Smooth muscle cell (in vitro differentiated cells): Measurements from ENCODE around the gene ETNK2. TPM values are rescaled to one million over a fixed set of nuclear protein-coding genes. Genes with fewer than 3 reads are reported as not detected.
A peak's percentile ranks its signal among the peaks of the same experiment; 100 is the strongest.

Experiments
- DNase-seq: peaks from one replicate; lab custom pipeline; 2025; ENCODE audit not compliant: unreplicated experiment; lab: John Stamatoyannopoulos, UW
- H2AFZ ChIP-seq: fragments of 200-600 bp; sonication (generic); 2 replicates; pipeline ENCODE4 v1.6.0; 2016; ENCODE audit warnings: antibody characterized with exemption, low read depth, mild to moderate bottlenecking
- H3F3A ChIP-seq: fragments of 200-600 bp; sonication (generic); 2 replicates; pipeline ENCODE4 v1.6.0; 2017; ENCODE audit warnings: antibody characterized with exemption, low read depth
- H3K27ac ChIP-seq: fragments of 200-600 bp; sonication (generic); 2 replicates; pipeline ENCODE4 v1.5.1; 2016; ENCODE audit warnings: low read depth, mild to moderate bottlenecking
- H3K27me3 ChIP-seq: fragments of 200-600 bp; sonication (generic); 2 replicates; pipeline ENCODE4 v1.6.1; 2016; ENCODE audit warnings: low read depth, mild to moderate bottlenecking
- H3K36me3 ChIP-seq: fragments of 200-600 bp; sonication (generic); 2 replicates; pipeline ENCODE4 v1.5.1; 2016; ENCODE audit warnings: low read depth
- H3K4me1 ChIP-seq: fragments of 200-600 bp; sonication (generic); 2 replicates; pipeline ENCODE4 v1.5.1; 2016; ENCODE audit warnings: low read depth
- H3K4me2 ChIP-seq: fragments of 200-600 bp; sonication (generic); 2 replicates; pipeline ENCODE4 v1.6.0; 2016; ENCODE audit warnings: mild to moderate bottlenecking
- H3K4me3 ChIP-seq: fragments of 200-600 bp; sonication (generic); 2 replicates; pipeline ENCODE4 v1.5.1; 2016; ENCODE audit warnings: mild to moderate bottlenecking
- H3K79me2 ChIP-seq: fragments of 200-600 bp; sonication (generic); 2 replicates; pipeline ENCODE4 v1.6.0; 2016; ENCODE audit warnings: low read depth, mild to moderate bottlenecking
- H3K9ac ChIP-seq: fragments of 200-600 bp; sonication (generic); 2 replicates; pipeline ENCODE4 v1.6.0; 2016; ENCODE audit warnings: low read depth
- H3K9me3 ChIP-seq: fragments of 200-600 bp; sonication (generic); replicated peaks from 2 replicates; pipeline ENCODE4 v1.5.1; 2016; ENCODE audit warnings: low read depth
- H4K20me1 ChIP-seq: fragments of 200-600 bp; sonication (generic); 2 replicates; pipeline ENCODE4 v1.6.0; 2016; ENCODE audit warnings: low read depth
- CTCF ChIP-seq: fragments of 200-600 bp; sonication (generic); IDR thresholded peaks from 2 replicates; pipeline ENCODE4 v1.5.1; 2017; ENCODE audit warnings: borderline replicate concordance, mild to moderate bottlenecking, antibody characterized with exemption; ENCODE audit not compliant: insufficient read depth, poor library complexity, severe bottlenecking
- WGBS: methylation state at CpG from one replicate; pipeline ENCODE4 v1.1.7; 2016; ENCODE audit warnings: low lambda C conversion rate; 5-methylcytosine and 5-hydroxymethylcytosine counted together
- polyA plus RNA-seq: library from polyadenylated mRNA; unstranded; fragments of >200 nt; fragmentation: Nextera tagmentation; extraction: Ambion mirVana; gene quantifications from 2 replicates; pipeline ENCODE4 v1.2.1, GENCODE V29; 2016
- total RNA-seq: library from RNA; depleted of rRNA; stranded (reverse); fragments of >200 nt; gene quantifications from 2 replicates; pipeline ENCODE4 v1.2.3, GENCODE V29; 2014

ETNK2 gene
- total and polyA plus RNA-seq, 2 experiments from 2014 or later = 8.9 to 21.4 TPM

GRCh38 chr1:204169858-204170257 lies 18.0 kb upstream of the ETNK2 start:
- Histone ChIP-seq H3K27ac (no peak overlapping the region), H3K79me2 (no peaks in the 10 kb centered on the region), H3K9ac (no peak overlapping the region), H3K4me1 (no peaks in the 10 kb centered on the region), H3K9me3 (no peaks in the 10 kb centered on the region), H3K27me3 (peaks cover 3% of the 10 kb centered on the region), H2AFZ (no peak overlapping the region), H3K4me3 (no peak overlapping the region), H3K4me2 (no peak overlapping the region), H4K20me1 (no peaks in the 10 kb centered on the region), H3K36me3 (no peaks in the 10 kb centered on the region), H3F3A (peaks cover 5% of the 10 kb centered on the region)
- no peak for TF ChIP-seq CTCF
- no peak for DNase-seq
- 93% methylated on average over 4 of the region's 4 CpGs for WGBS

GRCh38 chr1:204167730-204168129 lies 15.9 kb upstream of the ETNK2 start:
- no peaks in the 10 kb centered on the region for H3K9me3 ChIP-seq
- no peaks in the 10 kb centered on the region for H3K36me3 ChIP-seq
- peaks cover 5% of the 10 kb centered on the region for H3F3A ChIP-seq
- no peak for TF ChIP-seq CTCF
- H3K79me2 ChIP-seq = no peaks in the 10 kb centered on the region
- no peak overlapping the region for H3K4me2 ChIP-seq
- H3K27me3 ChIP-seq = no peaks in the 10 kb centered on the region
- no peaks in the 10 kb centered on the region for H3K4me1 ChIP-seq
- H3K27ac ChIP-seq = no peak overlapping the region
- H4K20me1 ChIP-seq = no peaks in the 10 kb centered on the region
- H2AFZ ChIP-seq = no peak overlapping the region
- no peak overlapping the region for H3K9ac ChIP-seq
- no peak overlapping the region for H3K4me3 ChIP-seq
- DNase-seq = no peak
- WGBS = 96% methylated on average over 5 of the region's 5 CpGs

GRCh38 chr1:204166219-204166618 lies 14.4 kb upstream of the ETNK2 start, which contains the start of gene REN:
Gene REN, minus strand, starts transcription at chr1:204166337. Its CDS starts 44 bp downstream, at chr1:204166293.
- no peaks in the 10 kb centered on the region for H3K36me3 ChIP-seq
- no peak within 1 kb of the TSS for H3K9ac ChIP-seq
- H3K4me2 ChIP-seq = no peak within 1 kb of the TSS
- H4K20me1 ChIP-seq = no peaks in the 10 kb centered on the region
- WGBS = 88% methylated on average over 5 of the region's 5 CpGs
- H3K4me1 ChIP-seq = no peaks in the 10 kb centered on the region
- no peak within 1 kb of the TSS for H2AFZ ChIP-seq
- DNase-seq = no peak
- no peak within 1 kb of the TSS for H3K27ac ChIP-seq
- H3K4me3 ChIP-seq = no peak within 1 kb of the TSS
- no peak for TF ChIP-seq CTCF
- H3K27me3 ChIP-seq = peaks cover 7% of the 10 kb centered on the region
- no peaks in the 10 kb centered on the region for H3K79me2 ChIP-seq
- no peaks in the 10 kb centered on the region for H3F3A ChIP-seq
- no peaks in the 10 kb centered on the region for H3K9me3 ChIP-seq

- Histone ChIP-seq H3K9me3 (no peaks in the 10 kb centered on the region), H3F3A (no peaks in the 10 kb centered on the region), H3K36me3 (no peaks in the 10 kb centered on the region), H2AFZ (no peak overlapping the region), H3K27ac (no peak overlapping the region), H3K4me2 (no peak overlapping the region), H3K9ac (no peak overlapping the region), H3K79me2 (no peaks in the 10 kb centered on the region), H3K4me3 (no peak overlapping the region), H4K20me1 (no peaks in the 10 kb centered on the region), H3K4me1 (no peaks in the 10 kb centered on the region), H3K27me3 (peaks cover 15% of the 10 kb centered on the region)
- peak; percentile 58 for DNase-seq
- peak; percentile 98 for TF ChIP-seq CTCF
- WGBS = 15% methylated on average over 7 of the region's 7 CpGs
Observed at GRCh38 chr1:204162494-204163074, 10.7 kb upstream of the ETNK2 start.
